Skin of body (tissue), 2 donors: ENCODE measurements around the gene ECM2. TPM values are rescaled to one million over a fixed set of nuclear protein-coding genes. Genes with fewer than 3 reads are reported as not detected.

Experiments used
- DNase-seq: peaks from one replicate; lab custom pipeline; 2025; lab: John Stamatoyannopoulos, UW
- total RNA-seq: library from RNA; depleted of rRNA; stranded (reverse); fragments of >200 nt; gene quantifications from one replicate; pipeline ENCODE4 v1.2.3, GENCODE V29; 2014

ECM2 gene
- total RNA-seq, 1 donor from 2014 or later: 77.1 TPM

DNA sequence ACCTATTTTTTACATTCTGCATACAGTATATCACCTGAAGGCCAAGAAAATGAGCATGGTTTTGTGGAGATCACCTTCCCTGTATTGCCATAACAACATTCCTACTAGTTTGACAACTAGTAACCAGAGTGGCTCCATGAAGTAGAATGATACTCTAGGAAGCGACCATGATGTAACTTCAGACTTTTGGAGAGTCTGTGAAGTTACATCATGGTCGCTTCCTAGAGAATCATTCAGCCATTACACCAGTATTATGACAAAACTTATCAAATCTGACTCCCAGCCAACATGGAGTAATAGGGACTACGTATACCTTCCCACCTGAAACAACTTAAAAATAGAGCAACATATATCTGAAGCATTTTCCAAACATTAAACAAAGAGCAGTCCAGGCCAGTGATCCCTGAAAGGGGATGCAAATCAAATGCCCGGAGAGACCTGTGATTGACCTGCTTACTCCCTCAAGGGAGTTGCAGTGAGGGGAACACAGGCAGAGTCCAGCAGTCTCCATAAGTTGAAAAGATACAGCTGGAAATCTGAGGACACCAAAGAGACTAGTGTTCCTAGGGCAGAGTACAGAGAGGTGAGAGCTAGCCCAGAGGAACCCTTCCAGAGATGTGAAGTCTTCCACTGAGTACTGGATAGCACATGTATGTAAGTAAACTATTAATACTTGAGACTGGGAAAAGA lies 7.8 kb downstream of the ECM2 start:
- no peak for DNase-seq

DNA sequence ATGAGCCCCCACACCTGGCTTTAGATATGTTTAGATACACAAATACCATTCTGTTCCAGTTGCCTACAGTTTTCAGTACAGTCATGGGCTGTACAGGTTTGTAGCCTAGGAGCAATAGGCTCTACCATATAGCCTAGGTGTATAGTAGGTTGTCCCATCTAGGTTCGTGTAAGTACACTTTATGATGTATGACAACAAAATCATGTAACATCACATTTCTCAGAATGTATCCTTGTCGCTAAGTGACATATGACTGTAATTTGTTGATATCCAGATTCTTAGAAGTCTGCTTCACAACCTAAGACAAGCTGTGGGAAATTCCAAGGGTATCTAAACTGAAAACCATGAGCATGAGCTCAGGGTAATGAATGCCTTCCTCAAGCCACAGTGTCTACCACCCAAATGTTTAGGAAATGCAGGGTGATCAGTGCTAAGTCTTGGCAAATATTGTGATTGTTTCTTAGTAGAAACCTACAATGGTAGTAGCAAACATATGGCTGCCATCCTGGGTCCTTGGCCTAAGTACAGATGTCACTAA lies 8.4 kb downstream of the ECM2 start:
- DNase-seq: no peak

DNA sequence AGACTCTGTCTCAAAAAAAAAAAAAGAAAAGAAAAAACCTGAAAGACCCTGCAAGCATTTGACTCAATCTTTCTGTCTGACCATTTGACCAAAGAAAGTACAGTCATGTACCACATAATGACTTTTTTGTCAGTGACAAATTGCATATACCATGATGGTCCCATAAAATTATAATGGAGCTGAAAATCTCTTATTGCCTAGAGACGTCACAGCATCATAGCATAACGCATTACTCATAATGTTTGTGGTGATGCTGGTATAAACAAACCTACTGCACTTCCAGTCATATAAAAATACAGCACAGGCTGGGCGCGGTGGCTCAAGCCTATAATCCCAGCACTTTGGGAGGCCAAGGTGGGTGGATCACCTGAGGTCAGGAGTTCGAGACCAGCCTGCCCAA lies 10.5 kb downstream of the ECM2 start:
- DNase-seq: no peak

DNA sequence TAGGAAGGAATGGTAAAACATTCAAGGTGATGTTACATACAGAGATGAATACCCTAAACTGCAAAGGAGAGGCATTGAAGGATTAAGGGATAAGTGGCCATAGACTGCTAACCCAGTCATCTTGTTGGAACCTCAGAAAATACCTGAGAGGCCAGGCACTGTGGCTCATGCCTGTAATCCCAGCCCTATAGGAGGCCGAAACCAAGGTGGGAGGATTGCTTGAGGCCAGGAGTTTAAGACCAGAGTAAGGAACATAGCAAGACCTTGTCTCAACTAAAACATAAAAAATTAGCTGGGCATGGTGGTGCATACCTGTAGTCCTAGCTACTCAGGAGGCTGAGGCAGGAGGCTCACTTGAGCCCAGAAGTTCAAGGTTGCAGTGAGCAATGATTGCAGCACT lies 10.9 kb downstream of the ECM2 start:
- no peak for DNase-seq

DNA sequence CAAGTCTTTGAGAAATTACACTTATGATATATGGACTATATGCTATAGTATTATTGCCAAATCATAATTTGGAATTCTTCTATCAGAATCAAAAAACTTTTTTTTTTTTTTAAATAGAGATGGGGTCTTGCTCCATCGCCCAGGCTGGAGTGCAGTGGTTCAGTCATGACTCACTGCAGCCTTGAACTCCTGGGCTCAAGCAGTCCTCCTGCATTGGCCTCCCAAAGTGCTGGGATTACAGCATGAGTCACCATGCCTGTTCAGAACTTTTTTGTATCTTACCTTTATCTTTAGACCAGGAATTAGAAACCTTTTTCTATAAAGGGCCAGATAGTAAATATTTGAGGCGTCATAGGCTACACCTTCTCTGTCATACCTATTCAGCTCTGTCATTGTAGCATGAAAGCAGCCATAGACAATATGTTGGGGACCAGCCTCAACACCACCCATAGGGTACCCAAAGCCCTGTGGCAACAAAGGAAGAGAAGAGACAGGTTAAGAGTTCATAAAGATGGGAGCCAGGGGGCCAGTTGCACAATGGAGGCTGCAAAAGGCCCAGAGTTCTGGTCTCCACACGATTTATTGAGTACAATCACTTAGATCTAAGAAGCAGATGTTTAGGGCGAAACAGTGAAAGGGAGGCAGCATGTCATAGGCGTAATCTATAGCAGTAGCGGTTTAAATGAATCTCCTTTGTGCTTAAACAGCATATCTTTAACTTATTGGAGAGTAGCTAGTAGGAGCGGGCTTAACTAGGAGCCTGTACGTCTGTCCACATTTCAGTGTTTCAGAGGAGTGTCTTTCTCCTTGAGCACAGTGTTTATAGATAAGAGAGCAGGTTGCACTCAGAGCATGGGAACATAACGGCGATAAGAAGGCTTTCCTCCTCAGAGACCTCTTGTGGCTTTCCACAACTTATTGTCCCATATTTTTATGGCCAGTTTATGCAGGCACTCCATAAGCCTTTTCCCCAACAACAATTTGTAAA lies 12.5 kb downstream of the ECM2 start:
- DNase-seq: no peak

DNA sequence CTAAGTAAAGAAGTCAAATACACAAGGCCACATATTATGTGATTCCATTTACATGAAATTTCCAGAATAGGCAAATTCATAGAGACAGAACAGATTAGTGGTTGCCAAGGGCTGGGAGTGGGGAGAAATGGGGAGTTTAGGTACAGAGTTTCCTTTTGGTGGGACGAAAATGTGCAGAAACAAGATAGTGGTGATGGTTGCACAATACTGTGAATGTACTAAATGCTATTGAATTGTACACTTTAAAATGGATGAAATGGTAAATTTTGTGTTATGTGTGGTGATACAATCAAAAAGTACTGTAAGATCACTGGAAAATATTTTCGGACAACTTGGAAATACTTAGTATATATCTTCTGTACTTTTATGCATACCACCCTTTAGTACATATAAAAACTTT lies 15.0 kb downstream of the ECM2 start:
- DNase-seq: no peak

DNA sequence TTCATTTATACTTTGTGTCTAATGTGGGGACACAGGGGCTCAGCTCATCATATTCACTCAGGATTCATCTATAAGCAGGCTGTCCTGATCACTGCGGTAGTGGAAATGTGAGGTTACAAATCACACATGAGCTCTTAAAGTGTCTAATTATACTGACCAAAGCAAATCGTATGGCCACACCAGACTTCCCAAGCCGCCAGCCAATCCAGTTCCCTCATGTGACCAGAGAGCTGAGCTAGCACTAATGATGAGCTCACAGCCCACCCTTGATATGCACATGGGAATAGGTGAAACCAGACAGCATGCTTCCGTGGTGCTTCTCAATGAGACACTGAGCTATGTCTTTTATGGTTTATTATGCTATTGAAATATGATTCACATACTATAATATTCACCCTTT lies 17.6 kb downstream of the ECM2 start:
- no peak for DNase-seq

DNA sequence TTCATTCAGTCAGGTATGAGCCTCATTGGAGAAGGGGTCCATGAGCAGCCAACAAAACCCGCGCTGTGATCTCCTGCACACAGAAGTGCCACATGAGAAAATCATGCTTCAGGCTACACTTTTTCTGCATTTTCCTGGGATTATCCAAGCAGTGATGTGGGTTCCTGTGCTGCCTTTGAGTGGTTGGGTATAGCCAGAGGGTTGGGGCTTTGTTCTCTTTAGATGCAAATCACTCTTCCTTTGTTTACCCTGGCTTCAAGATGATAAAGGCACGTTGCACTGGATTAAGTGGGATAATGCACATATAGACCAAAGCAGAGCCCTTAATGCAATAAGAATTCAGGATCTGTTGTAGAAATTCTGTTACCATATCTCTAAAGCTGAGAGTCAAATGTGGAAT lies 18.7 kb downstream of the ECM2 start:
- no peak for DNase-seq

DNA sequence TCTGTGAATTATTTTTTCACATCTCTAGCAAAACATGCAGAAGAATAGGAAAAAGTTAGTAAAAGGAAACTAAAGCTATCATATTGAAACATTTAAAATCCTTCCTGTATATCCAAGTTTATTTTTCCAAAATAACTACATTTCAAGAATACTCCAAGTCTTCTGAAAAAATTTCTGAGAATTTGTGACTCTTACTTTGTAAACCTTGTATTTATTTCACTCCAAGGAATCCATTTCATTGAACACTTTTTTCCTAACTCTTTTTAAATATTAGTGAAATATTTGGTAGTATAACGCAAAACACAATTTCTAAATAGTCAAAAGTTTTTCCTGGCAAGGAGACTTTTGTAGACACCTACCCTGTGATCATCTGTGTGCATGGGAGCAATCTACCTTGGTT lies 19.3 kb downstream of the ECM2 start:
- DNase-seq: peak; percentile 13

DNA sequence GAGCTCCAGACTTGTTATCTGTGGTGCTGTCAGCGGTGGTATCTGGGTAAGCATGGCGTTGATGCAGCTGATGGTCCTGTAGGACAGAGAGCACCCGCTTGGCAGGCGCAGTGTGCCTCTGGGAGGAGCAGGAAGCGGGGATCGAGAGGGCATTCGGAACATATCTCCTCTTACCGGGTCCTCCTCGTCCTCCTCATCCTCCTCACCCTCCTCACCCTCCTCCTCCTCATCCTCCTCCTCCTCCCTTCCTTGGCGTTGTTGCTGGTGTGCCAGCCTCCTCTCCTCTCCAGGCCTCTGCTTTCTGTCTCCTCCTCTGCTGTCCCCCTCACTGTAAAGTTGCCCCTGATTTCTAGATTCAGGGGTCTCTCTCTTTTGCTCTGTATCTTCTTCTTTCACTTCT lies 21.2 kb downstream of the ECM2 start:
- no peak for DNase-seq

DNA sequence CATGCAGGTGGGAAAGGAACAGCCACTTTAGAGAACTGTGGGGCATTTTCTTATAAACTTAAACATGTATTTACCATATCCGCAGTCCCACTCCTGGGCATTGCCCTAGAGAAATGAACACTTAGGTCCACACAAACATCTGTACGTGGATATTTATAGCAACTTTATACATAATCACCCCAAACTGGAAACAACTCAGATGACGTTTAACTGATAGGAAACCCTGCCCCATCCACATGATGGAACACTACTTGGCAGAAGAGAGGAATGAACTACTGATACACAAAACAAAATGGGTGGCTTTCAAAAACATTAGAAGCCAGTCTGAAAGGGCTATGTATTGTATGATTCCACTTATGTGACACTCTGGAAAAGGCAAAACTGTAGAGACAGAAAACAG lies 22.4 kb downstream of the ECM2 start:
- no peak for DNase-seq

DNA sequence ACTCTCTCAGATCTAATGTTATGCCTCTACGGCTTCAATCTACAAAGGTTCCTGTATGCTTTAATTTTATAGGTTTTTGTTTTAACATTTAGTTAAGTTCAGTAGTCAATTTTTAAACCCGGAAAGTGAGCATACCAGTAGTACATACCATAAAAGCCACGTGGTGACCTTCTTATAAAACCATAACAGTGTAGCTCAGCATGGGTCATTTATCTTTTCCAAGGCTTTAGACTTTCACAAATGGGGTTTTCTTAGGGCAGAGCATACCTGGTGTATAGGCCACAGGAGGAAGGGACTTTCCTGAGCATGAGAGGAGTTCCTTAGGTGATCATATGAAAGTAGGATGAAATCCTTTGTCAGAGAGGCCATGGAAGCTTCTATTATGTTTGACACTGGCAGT lies 23.2 kb downstream of the ECM2 start:
- DNase-seq: no peak

DNA sequence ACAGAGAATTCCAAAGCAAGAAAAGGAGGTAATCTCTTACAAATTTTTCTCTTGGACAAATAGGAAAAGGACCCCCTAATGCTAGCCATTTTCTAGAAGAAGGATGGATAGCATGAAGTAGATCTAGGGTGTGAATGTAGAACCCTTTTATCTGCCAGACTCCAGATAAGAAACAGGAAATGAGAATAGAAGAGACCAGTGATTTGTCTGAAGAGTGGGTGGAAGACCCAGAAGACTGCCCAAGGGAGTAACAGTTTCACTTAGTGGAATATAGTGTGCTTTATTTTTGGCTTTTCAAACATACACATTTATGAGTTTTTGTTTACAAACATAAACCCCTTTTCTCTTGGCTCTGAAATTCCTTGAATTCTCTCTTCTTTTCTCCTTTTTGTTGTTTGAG lies 25.0 kb downstream of the ECM2 start:
- no peak for DNase-seq

DNA sequence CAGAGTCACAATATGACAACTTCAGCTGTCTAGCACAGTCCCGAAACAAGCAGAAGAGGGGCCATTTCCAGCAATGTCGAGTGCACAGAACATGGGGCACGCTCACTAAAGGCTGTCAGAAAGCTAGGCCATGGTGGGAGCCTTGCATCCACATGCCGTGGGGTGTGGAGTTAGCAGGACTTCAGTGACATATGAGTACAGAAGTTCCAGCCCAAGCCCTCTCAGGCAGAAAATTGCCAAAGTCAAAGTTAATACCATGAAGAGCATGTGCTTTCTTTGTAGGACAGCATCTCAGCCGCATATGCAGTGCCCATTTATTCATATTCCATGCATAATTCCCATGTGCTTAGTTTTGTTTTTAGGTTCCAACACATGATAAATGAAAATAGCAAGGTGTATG lies 26.7 kb downstream of the ECM2 start:
- no peak for DNase-seq

DNA sequence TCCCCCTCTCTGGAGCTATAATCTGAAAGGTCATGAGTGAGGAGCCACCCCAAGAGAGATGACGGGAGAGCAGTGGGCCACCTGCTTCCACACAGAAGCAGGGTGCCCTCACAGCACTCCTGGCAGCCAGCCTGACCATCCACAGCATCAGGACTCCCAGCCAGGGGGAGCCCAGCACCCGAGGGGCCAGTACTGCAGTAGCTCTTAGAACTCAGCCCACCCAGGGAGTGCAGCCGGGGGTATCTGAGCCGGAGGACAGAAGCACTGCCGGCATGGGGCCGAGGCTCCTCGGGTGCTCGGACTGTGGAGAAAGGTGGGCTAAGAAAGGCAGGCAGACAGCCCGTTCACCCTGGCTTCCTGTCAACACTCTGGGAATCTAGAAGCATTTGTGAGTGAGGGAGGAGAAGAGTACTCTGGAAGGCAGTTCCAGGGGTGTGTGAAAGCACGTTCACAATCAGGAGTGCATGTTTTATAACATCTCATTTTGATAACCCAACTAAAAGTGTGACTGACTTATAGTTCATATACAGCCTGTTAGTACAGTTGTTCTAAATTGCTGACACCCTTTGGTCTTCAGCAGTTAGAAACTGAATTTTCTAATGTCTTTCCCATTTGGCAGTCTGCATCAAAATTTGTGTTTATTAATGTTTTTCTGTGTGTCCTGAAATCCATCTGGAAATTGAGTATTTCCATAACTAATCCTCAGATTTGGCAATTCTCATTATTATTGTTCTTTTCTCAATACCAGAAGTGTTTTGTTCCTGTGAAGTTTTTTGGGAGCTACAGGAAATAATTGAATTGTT lies 27.6 kb downstream of the ECM2 start:
- peak; percentile 77 for DNase-seq

DNA sequence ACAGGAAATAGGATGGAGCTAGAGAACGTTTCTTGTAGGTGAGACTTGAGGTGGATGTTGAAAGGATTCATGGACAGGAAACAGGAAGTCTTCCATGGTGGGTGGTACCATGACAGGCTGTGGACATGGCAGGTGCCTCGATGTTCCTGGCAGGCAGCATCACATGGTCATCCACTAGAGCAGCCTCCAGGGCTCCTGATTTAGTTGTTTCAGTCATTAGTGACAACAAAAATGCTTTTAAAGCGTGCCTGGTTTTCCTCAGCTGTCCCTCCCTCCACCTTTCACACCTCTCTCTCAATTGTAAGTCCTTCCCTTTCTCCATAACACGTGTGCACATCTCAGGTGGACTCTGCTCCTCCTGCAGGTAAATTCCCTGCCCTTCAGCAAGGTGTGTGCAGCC lies 28.3 kb downstream of the ECM2 start:
- DNase-seq: no peak

DNA sequence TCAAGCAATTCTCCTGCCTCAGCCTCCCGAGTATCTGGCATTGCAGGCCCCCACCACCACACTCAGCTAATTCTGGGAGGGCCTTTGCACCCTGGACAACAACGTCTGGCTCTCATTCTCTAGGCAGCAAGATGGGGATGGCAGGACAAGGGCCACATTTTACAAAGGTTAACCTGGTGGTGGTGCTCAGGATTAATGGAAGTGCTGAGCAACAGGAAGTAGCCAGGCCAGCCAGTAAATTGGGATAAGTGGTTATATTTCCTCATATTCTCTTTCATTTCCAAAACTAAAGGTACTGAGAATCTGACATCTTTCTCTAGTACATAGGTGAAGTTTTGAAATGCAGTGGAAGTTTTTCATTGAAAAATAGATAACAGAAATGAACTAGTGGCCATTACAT lies 28.8 kb downstream of the ECM2 start:
- DNase-seq: no peak

DNA sequence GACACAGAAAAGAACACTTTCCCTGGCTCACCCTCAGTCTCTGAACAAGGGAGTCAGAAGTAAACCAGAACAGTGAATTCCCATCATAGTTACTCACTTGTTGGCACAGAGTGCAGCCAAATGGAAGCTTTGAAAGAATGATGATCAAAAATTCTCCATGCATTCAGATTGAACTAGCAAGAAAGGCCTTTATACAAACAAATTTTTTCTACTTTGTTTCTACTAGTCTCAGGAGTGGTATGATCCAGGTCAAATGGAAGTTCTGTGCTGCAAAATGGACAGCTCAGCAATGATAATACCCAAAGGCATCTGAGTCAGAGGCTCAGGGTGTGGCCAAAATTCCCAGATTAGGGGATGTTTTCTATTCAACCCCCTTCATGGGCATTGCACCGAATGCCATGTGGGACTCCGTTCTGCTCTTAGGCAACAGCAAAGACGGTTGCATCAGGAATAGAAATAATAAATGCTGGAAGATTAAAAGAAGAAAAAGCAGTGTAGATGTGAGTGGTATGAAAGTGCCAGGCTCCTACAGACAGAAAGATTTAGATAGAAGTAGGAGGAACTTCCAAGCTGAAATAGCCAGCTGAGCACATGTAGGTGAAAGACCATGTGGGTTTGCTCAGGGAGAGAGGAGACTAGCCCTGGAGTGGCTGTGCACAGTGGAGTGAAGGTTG lies 29.5 kb downstream of the ECM2 start:
- DNase-seq: peak; percentile 88

DNA sequence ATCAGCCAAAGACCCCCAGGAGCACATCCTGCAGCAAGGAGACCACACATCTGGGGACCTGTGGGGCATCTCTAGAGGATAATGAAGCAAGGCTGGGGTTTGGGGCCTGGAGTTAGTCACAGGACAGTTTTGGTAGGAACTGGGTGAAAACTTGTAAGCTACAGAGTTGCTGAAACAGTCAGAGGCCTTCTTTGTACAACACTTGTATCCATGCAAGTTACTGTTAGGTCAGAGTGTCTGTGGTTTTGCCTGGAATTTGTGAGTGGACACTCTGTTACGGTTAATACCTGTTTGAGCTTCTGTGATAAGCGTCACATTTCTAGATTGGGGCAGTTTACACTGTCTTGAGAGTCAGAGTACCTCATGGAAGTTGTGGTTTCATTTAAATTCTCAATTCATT lies 30.9 kb downstream of the ECM2 start:
- no peak for DNase-seq

DNA sequence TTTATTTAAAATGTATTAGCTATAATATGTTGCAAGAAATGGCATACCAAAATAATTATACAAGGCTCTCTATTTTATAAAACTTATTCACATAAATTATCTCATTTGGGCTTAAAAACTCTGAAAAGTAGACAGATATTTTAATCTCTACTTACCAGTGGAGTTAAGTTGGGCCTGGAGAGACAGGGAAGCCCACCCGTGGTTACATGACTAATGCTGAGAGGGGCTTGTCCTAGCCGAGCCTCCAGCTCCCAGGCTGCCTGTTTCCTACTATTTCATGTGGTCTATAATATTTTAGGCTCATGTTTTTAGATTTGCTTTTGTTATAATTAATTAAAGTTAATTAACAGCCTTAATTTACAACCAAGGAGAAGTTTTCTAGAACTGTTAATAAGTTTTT lies 32.6 kb downstream of the ECM2 start:
- DNase-seq: no peak
